BE2C (cell line): Measurements from ENCODE around the gene CBX4.

ENCODE experiments used
- DNase-seq: peaks from one replicate; pipeline ENCODE4 v3.0.0-alpha.2; 2020
- H3K27me3 ChIP-seq: fragments of 250-450 bp; sonication (Bioruptor Pico); 2 replicates; pipeline ENCODE4 v1.5.1; 2020; ENCODE audit warnings: mild to moderate bottlenecking
- H3K36me3 ChIP-seq: fragments of 250-450 bp; sonication (Bioruptor Pico); 2 replicates; pipeline ENCODE4 v1.5.1; 2020; ENCODE audit warnings: mild to moderate bottlenecking
- H3K4me1 ChIP-seq: fragments of 250-450 bp; sonication (Bioruptor Pico); 2 replicates; pipeline ENCODE4 v1.5.1; 2020
- H3K4me3 ChIP-seq: 2 replicates; pipeline ENCODE4 v1.5.1; 2011; ENCODE audit warnings: low read depth, low read length
- H3K9me3 ChIP-seq: fragments of 250-450 bp; sonication (Bioruptor Pico); 2 replicates; pipeline ENCODE4 v1.5.1; 2020
- CTCF ChIP-seq: IDR thresholded peaks from 2 replicates; pipeline ENCODE4 v1.5.1; 2012; ENCODE audit warnings: mild to moderate bottlenecking, low read depth, low read length

Gene CBX4

GRCh38 chr17:79812353-79813258, 26.6 kb downstream of the CBX4 start:
- no peak for TF ChIP-seq CTCF
- DNase-seq = no peak
- H3K27me3 ChIP-seq = no peaks in the 10 kb centered on the region
- no peaks in the 10 kb centered on the region for H3K36me3 ChIP-seq
- no peaks in the 10 kb centered on the region for H3K9me3 ChIP-seq
- H3K4me1 ChIP-seq = peaks cover 14% of the 10 kb centered on the region
- peak overlapping the region; percentile 62 for H3K4me3 ChIP-seq

- peaks cover 17% of the 10 kb centered on the region for H3K4me1 ChIP-seq
- H3K36me3 ChIP-seq = no peaks in the 10 kb centered on the region
- H3K9me3 ChIP-seq = no peaks in the 10 kb centered on the region
- no peaks in the 10 kb centered on the region for H3K27me3 ChIP-seq
- no peak for DNase-seq
- H3K4me3 ChIP-seq = peak overlapping the region; percentile 62
- TF ChIP-seq CTCF = no peak
Observed at GRCh38 chr17:79811868-79812352, 27.3 kb downstream of the CBX4 start.

GRCh38 chr17:79811011-79811867, 28.0 kb downstream of the CBX4 start:
- no peaks in the 10 kb centered on the region for H3K36me3 ChIP-seq
- peak; percentile 85 for DNase-seq
- H3K9me3 ChIP-seq = no peaks in the 10 kb centered on the region
- H3K4me1 ChIP-seq = peaks cover 17% of the 10 kb centered on the region
- TF ChIP-seq CTCF = peak; percentile 90
- H3K27me3 ChIP-seq = no peaks in the 10 kb centered on the region
- peak overlapping the region; percentile 62 for H3K4me3 ChIP-seq

DNA sequence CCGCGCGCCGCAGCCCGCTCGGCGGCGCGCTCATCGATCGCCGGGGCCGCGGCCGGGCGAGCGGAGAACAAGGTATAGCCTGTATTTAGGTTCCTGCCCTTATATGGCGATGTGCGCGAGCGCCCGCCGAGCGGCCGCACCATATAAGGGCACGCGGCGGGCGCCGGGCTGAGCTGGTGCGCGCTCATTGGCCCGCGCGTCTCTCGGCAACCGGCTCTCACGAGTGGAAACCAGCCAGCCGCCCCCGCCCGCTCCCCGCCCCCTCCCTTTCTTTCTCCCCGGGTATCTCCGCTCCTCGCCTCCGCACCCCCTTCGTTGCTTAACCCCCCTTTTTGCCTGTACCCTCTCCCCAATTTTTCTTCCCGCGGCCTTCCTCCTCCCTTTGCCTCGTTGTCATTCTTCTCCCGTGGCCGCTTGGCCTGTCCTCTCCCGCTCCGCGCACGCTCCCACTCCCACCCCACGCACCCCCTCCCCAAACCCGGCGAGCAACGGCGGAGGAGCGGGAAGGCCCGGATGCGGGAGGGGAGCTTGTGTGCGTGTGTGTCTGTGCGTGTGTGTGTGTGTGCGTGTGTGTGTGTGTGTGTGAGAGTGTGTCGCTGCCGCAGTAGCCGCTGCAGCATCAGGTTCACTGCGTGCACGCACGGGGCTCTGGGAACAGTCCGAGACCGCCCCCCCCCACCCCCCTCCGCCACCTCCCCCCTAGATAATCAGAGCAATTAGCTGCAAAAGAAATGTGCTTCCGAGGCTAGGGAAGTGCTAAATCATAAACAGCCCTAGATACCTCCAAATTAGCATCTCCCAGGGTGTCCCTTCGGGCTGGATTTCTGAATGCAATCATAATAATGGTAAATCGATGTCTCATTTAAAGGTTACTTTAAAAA, 28.9 kb downstream of the CBX4 start:
- Histone ChIP-seq H3K4me3 (peak overlapping the region; percentile 62), H3K9me3 (no peaks in the 10 kb centered on the region), H3K36me3 (no peaks in the 10 kb centered on the region), H3K4me1 (peaks cover 17% of the 10 kb centered on the region), H3K27me3 (no peaks in the 10 kb centered on the region)
- no peak for TF ChIP-seq CTCF
- peak; percentile 94 for DNase-seq

DNA sequence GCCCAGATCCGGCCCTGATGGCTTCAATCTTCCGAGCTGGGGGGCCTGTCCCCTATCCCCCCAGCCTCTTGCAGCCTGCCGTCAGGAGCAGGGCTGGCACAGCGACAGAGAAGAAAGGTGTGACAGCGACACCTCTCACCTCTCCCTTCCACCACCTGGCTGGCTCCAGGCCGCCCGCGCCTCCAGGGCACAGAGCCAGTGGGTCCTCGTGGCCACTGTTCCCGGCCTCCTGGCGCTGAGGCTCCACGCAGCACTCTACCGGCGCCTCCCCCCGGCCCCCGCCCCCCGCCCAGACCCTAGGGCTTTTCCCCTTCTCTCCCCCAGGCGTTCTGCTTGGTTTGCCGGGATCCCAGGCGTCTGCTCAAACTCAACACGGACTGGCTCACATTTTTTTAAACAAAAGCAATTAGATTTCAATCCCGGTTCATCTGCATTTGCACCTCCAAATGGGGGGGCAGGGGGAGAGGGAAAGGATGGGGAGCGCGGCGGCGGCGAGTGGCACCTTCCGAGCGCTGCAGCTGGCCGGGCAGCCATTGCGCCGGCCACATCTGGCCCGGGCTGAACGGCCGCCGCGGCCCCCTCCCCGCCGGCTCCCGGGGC, 29.6 kb downstream of the CBX4 start:
- Histone ChIP-seq H3K9me3 (no peaks in the 10 kb centered on the region), H3K36me3 (no peaks in the 10 kb centered on the region), H3K4me1 (peaks cover 17% of the 10 kb centered on the region), H3K4me3 (peak overlapping the region; percentile 45), H3K27me3 (no peaks in the 10 kb centered on the region)
- no peak for TF ChIP-seq CTCF
- no peak for DNase-seq
